ENCODE data around the gene PRPF6. TPM values are rescaled to one million over a fixed set of nuclear protein-coding genes. Genes with fewer than 3 reads are reported as not detected.

Gene PRPF6
- total and polyA plus RNA-seq, 2 of the 13 experiments (the other 11 are each of a cell fraction or from before 2014, with no cell fraction given): 63.7 to 101 TPM

- TF ChIP-seq, protein P1, sequence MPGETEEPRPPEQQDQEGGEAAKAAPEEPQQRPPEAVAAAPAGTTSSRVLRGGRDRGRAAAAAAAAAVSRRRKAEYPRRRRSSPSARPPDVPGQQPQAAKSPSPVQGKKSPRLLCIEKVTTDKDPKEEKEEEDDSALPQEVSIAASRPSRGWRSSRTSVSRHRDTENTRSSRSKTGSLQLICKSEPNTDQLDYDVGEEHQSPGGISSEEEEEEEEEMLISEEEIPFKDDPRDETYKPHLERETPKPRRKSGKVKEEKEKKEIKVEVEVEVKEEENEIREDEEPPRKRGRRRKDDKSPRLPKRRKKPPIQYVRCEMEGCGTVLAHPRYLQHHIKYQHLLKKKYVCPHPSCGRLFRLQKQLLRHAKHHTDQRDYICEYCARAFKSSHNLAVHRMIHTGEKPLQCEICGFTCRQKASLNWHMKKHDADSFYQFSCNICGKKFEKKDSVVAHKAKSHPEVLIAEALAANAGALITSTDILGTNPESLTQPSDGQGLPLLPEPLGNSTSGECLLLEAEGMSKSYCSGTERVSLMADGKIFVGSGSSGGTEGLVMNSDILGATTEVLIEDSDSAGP (CRISPR knock-in tag; IDR thresholded peaks at IDR 0.05; ENCODE audit: borderline replicate concordance): peak; percentile 60; the same call in 1 of the 2 replicates
- 0 out of 2 replicates have a peak, but pooled peaks have one; percentile 6 for TF ChIP-seq ESRRA (CRISPR knock-in tag; IDR thresholded peaks at IDR 0.05; ENCODE audit: low read depth)
- TF ChIP-seq, protein P2, sequence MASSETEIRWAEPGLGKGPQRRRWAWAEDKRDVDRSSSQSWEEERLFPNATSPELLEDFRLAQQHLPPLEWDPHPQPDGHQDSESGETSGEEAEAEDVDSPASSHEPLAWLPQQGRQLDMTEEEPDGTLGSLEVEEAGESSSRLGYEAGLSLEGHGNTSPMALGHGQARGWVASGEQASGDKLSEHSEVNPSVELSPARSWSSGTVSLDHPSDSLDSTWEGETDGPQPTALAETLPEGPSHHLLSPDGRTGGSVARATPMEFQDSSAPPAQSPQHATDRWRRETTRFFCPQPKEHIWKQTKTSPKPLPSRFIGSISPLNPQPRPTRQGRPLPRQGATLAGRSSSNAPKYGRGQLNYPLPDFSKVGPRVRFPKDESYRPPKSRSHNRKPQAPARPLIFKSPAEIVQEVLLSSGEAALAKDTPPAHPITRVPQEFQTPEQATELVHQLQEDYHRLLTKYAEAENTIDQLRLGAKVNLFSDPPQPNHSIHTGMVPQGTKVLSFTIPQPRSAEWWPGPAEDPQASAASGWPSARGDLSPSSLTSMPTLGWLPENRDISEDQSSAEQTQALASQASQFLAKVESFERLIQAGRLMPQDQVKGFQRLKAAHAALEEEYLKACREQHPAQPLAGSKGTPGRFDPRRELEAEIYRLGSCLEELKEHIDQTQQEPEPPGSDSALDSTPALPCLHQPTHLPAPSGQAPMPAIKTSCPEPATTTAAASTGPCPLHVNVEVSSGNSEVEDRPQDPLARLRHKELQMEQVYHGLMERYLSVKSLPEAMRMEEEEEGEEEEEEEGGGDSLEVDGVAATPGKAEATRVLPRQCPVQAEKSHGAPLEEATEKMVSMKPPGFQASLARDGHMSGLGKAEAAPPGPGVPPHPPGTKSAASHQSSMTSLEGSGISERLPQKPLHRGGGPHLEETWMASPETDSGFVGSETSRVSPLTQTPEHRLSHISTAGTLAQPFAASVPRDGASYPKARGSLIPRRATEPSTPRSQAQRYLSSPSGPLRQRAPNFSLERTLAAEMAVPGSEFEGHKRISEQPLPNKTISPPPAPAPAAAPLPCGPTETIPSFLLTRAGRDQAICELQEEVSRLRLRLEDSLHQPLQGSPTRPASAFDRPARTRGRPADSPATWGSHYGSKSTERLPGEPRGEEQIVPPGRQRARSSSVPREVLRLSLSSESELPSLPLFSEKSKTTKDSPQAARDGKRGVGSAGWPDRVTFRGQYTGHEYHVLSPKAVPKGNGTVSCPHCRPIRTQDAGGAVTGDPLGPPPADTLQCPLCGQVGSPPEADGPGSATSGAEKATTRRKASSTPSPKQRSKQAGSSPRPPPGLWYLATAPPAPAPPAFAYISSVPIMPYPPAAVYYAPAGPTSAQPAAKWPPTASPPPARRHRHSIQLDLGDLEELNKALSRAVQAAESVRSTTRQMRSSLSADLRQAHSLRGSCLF (CRISPR knock-in tag; IDR thresholded peaks at IDR 0.05; ENCODE audit: borderline replicate concordance): no peak
- TF ChIP-seq, protein P3, sequence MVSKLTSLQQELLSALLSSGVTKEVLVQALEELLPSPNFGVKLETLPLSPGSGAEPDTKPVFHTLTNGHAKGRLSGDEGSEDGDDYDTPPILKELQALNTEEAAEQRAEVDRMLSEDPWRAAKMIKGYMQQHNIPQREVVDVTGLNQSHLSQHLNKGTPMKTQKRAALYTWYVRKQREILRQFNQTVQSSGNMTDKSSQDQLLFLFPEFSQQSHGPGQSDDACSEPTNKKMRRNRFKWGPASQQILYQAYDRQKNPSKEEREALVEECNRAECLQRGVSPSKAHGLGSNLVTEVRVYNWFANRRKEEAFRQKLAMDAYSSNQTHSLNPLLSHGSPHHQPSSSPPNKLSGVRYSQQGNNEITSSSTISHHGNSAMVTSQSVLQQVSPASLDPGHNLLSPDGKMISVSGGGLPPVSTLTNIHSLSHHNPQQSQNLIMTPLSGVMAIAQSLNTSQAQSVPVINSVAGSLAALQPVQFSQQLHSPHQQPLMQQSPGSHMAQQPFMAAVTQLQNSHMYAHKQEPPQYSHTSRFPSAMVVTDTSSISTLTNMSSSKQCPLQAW (CRISPR knock-in tag; IDR thresholded peaks at IDR 0.05): peak; percentile 38
- no peak; the same call in 1 of the 2 replicates for TF ChIP-seq ZNF350 (CRISPR knock-in tag; IDR thresholded peaks at IDR 0.05; ENCODE audit: borderline replicate concordance, low read depth)
- 0 out of 2 replicates have a peak, but pooled peaks have one; percentile 39 for TF ChIP-seq NR3C1 (CRISPR knock-in tag; IDR thresholded peaks at IDR 0.05)
- TF ChIP-seq SOX13 (IDR thresholded peaks at IDR 0.05): no peak
- TF ChIP-seq SOX13 (CRISPR knock-in tag; conservative IDR thresholded peaks at IDR 0.05 in 1 of 2, IDR thresholded peaks at IDR 0.05 in 1 of 2): no peak
- TF ChIP-seq KMT2B (CRISPR knock-in tag; IDR thresholded peaks at IDR 0.05): no peak
- TF ChIP-seq ZNF333 (CRISPR knock-in tag; IDR thresholded peaks at IDR 0.05; ENCODE audit: borderline replicate concordance): peak; percentile 38; the same call in 1 of the 2 replicates
- peak; percentile 16; the same call in 1 of the 2 replicates for TF ChIP-seq MTA3 (CRISPR knock-in tag; IDR thresholded peaks at IDR 0.05)
- TF ChIP-seq LCORL (IDR thresholded peaks at IDR 0.05): no peak
- TF ChIP-seq LCORL (CRISPR knock-in tag; IDR thresholded peaks at IDR 0.05): peak; percentile 61; the same call in 1 of the 2 replicates
- TF ChIP-seq GFI1 (CRISPR knock-in tag; IDR thresholded peaks at IDR 0.05; ENCODE audit: borderline replicate concordance): no peak
- TF ChIP-seq ZNF766 (CRISPR knock-in tag; IDR thresholded peaks at IDR 0.05; ENCODE audit: borderline replicate concordance): no peak
- no peak; the same call in 1 of the 2 replicates for TF ChIP-seq BATF2 (CRISPR knock-in tag; IDR thresholded peaks at IDR 0.05)
- no peak for TF ChIP-seq TBL1XR1 (IDR thresholded peaks at IDR 0.05; ENCODE audit: borderline replicate concordance, low read length, partially characterized antibody)
Observed at GRCh38 chr20:64063389-64064144, 82.6 kb downstream of the PRPF6 start (continued).

Measured in HepG2 (cell line).